H1 (cell line): ENCODE data around the gene ADGB. TPM values are rescaled to one million over a fixed set of nuclear protein-coding genes. Genes with fewer than 3 reads are reported as not detected.

ENCODE experiments used
- CTCF ChIA-PET: fragments of 300-600 bp; sonication (Branson Sonifier 250); formaldehyde crosslinking; loops from one replicate; lab custom pipeline; 2021; ENCODE audit not compliant: partially characterized antibody; lab: Charles Lee
- POLR2A ChIA-PET: fragments of 300-600 bp; sonication (Branson Sonifier 250); formaldehyde crosslinking; loops from one replicate; lab custom pipeline; 2021; ENCODE audit warnings: inconsistent platforms; ENCODE audit not compliant: partially characterized antibody; lab: Charles Lee
- DNase-seq, 2 experiments: peaks; one replicate each; pipeline versions ENCODE4 v3.0.0 to v3.0.0-alpha.2; 2010 to 2022; ENCODE audit warnings: low spot score in 2 of 2, low read depth in 1 of 2, mixed read lengths in 1 of 2
- FAIRE-seq: peaks from 2 replicates; lab custom pipeline; 2011; peaks lifted over from hg19 to GRCh38; lab: Jason Lieb, UNC
- H2AFZ ChIP-seq: 2 replicates; pipeline ENCODE4 v1.8.1; 2012; ENCODE audit warnings: low read length, inconsistent platforms
- H2AK5ac ChIP-seq: 2 replicates; pipeline ENCODE4 v1.6.1; 2013; ENCODE audit warnings: low read depth, low read length
- H2BK120ac ChIP-seq: replicated peaks from 2 replicates; pipeline ENCODE3; 2013; ENCODE audit warnings: low read depth, low read length, inconsistent platforms
- H2BK12ac ChIP-seq: 2 replicates; pipeline ENCODE4 v1.6.1; 2013; ENCODE audit warnings: low read depth, low read length
- H2BK15ac ChIP-seq: 2 replicates; pipeline ENCODE4 v1.6.1; 2013; ENCODE audit warnings: low read length
- H2BK20ac ChIP-seq: 2 replicates; pipeline ENCODE4 v1.6.1; 2013; ENCODE audit warnings: low read length
- H2BK5ac ChIP-seq: 2 replicates; pipeline ENCODE4 v1.6.1; 2013; ENCODE audit warnings: low read depth, low read length
- H3K14ac ChIP-seq: 2 replicates; pipeline ENCODE4 v1.6.1; 2013; ENCODE audit warnings: inconsistent platforms; ENCODE audit not compliant: insufficient read length
- H3K18ac ChIP-seq: 2 replicates; pipeline ENCODE4 v1.6.1; 2013; ENCODE audit warnings: low read length; ENCODE audit errors: extremely low read depth
- H3K23ac ChIP-seq: 2 replicates; pipeline ENCODE4 v1.6.1; 2013; ENCODE audit warnings: inconsistent platforms; ENCODE audit not compliant: insufficient read length
- H3K23me2 ChIP-seq: 2 replicates; pipeline ENCODE4 v1.6.1; 2013; ENCODE audit warnings: low read depth, low read length
- H3K27ac ChIP-seq: 2 replicates; pipeline ENCODE4 v1.6.1; 2011; ENCODE audit warnings: low read depth, low read length, inconsistent platforms
- H3K27me3 ChIP-seq, 4 experiments: replicated peaks in 1 of 4; 1 replicate in 1 of 4; 2 replicates in 3 of 4; pipeline versions ENCODE4 v1.6.1 to v1.8.1; 2011 to 2013; ENCODE audit warnings: low read length in 3 of 4, mild to moderate bottlenecking in 3 of 4, inconsistent platforms in 2 of 4, mixed read lengths in 2 of 4, moderate library complexity in 1 of 4; ENCODE audit not compliant: control insufficient read depth in 3 of 4, insufficient read depth in 3 of 4; ENCODE audit errors: extremely low read depth in 1 of 4
- H3K36me3 ChIP-seq, 4 experiments: 2 replicates each; pipeline versions ENCODE4 v1.6.1 to v1.8.1; 2011 to 2013; ENCODE audit warnings: mild to moderate bottlenecking in 4 of 4, low read length in 3 of 4, moderate library complexity in 2 of 4, control low read depth in 1 of 4, inconsistent platforms in 1 of 4; ENCODE audit not compliant: insufficient read depth in 4 of 4, control insufficient read depth in 2 of 4
- H3K4ac ChIP-seq: replicated peaks from 2 replicates; pipeline ENCODE3; 2013; ENCODE audit warnings: low read length, low read depth, mixed read lengths, inconsistent platforms; ENCODE audit not compliant: insufficient read length
- H3K4me1 ChIP-seq, 4 experiments: replicated peaks in 1 of 4; 1 replicate in 1 of 4; 2 replicates in 3 of 4; pipeline versions ENCODE4 v1.6.1 to v1.8.1; 2011 to 2013; ENCODE audit warnings: low read length in 3 of 4, inconsistent platforms in 2 of 4, mixed read lengths in 1 of 4; ENCODE audit not compliant: insufficient read depth in 4 of 4, control insufficient read depth in 3 of 4
- H3K4me2 ChIP-seq, 2 experiments: 2 replicates each; pipeline versions ENCODE4 v1.6.1 to v1.8.1; 2011 to 2013; ENCODE audit warnings: low read depth in 2 of 2, low read length in 2 of 2, control low read depth in 1 of 2, inconsistent platforms in 1 of 2, mild to moderate bottlenecking in 1 of 2; ENCODE audit not compliant: insufficient read depth in 1 of 2
- H3K4me3 ChIP-seq, 4 experiments: fragments of 200-600, 300-600 bp in 1 of 4; sonication (generic), shearing (Covaris generic), sonication (Bioruptor Twin) in 1 of 4; 2 replicates each; pipeline versions ENCODE4 v1.5.1 to v1.8.1; 2011 to 2016; ENCODE audit warnings: low read length in 4 of 4, low read depth in 3 of 4, control low read depth in 2 of 4, inconsistent platforms in 2 of 4, mild to moderate bottlenecking in 2 of 4, mixed read lengths in 1 of 4, moderate library complexity in 1 of 4; ENCODE audit not compliant: insufficient read depth in 2 of 4; ENCODE audit errors: extremely low read depth in 1 of 4
- H3K56ac ChIP-seq: replicated peaks from 2 replicates; pipeline ENCODE3; 2013; ENCODE audit warnings: low read depth, mild to moderate bottlenecking, mixed read lengths, low read length, inconsistent platforms; ENCODE audit not compliant: insufficient read length
- H3K79me1 ChIP-seq: 2 replicates; pipeline ENCODE4 v1.6.1; 2013; ENCODE audit warnings: low read depth, low read length, control low read depth
- H3K79me2 ChIP-seq, 2 experiments: 2 replicates each; pipeline versions ENCODE4 v1.6.1 to v1.8.1; 2012 to 2013; ENCODE audit warnings: low read length in 2 of 2, mild to moderate bottlenecking in 2 of 2, inconsistent platforms in 1 of 2; ENCODE audit not compliant: insufficient read depth in 2 of 2, control insufficient read depth in 1 of 2
- H3K9ac ChIP-seq, 4 experiments: replicated peaks in 1 of 4; 1 replicate in 1 of 4; 2 replicates in 3 of 4; pipeline versions ENCODE4 v1.6.1 to v1.8.1; 2011 to 2013; ENCODE audit warnings: low read depth in 3 of 4, low read length in 3 of 4, control low read depth in 2 of 4, mild to moderate bottlenecking in 2 of 4, moderate library complexity in 2 of 4, inconsistent platforms in 1 of 4; ENCODE audit errors: extremely low read depth in 1 of 4
- H3K9me3 ChIP-seq, 2 experiments: 2 replicates each; pipeline versions ENCODE4 v1.6.1 to v1.8.1; 2012 to 2013; ENCODE audit warnings: mild to moderate bottlenecking in 2 of 2, moderate library complexity in 2 of 2, control low read depth in 1 of 2, inconsistent platforms in 1 of 2, low read depth in 1 of 2, low read length in 1 of 2, mixed read lengths in 1 of 2; ENCODE audit not compliant: insufficient read depth in 2 of 2
- H4K20me1 ChIP-seq, 2 experiments: replicated peaks in 1 of 2; 2 replicates each; pipeline versions ENCODE3 to v1.8.1; 2011 to 2013; ENCODE audit warnings: inconsistent platforms in 2 of 2, low read length in 2 of 2, mild to moderate bottlenecking in 1 of 2; ENCODE audit not compliant: insufficient read depth in 2 of 2, control insufficient read depth in 1 of 2
- H4K5ac ChIP-seq: 2 replicates; pipeline ENCODE4 v1.6.1; 2013; ENCODE audit warnings: low read length, low read depth, mixed read lengths, inconsistent platforms; ENCODE audit not compliant: insufficient read length
- H4K8ac ChIP-seq: 2 replicates; pipeline ENCODE4 v1.8.0; 2013; ENCODE audit warnings: mild to moderate bottlenecking, moderate library complexity, low read length, inconsistent platforms; ENCODE audit not compliant: insufficient read depth; ENCODE audit errors: extremely low read depth
- H4K91ac ChIP-seq: replicated peaks from 2 replicates; pipeline ENCODE3; 2013; ENCODE audit warnings: low read length, mixed read lengths, inconsistent platforms; ENCODE audit not compliant: insufficient read length
- E2F6 ChIP-seq: IDR thresholded peaks from 2 replicates; pipeline ENCODE4 v1.6.1; 2012; ENCODE audit warnings: inconsistent platforms
- WGBS, 2 experiments: shearing (Covaris generic) in 1 of 2; methylation state at CpG; one replicate each; pipeline versions ENCODE4 v1.1.6 to v1.1.7; 2013 to 2015; ENCODE audit warnings: low lambda C conversion rate in 2 of 2, mixed read lengths in 2 of 2, inconsistent platforms in 1 of 2, low coverage in 1 of 2, missing lambda C conversion rate in 1 of 2; ENCODE audit not compliant: insufficient replicate concordance in 2 of 2, insufficient coverage in 1 of 2, insufficient read length in 1 of 2; ENCODE audit errors: extremely low coverage in 1 of 2, missing lambda C conversion rate in 1 of 2; 5-methylcytosine and 5-hydroxymethylcytosine counted together
- polyA plus RNA-seq, 7 experiments: library from polyadenylated mRNA; depleted of rRNA in 3 of 7; stranded (reverse) in 5 of 7; unstranded in 2 of 7; fragments of >200 nt in 5 of 7; fragments of 200-250 nt in 2 of 7; gene quantifications; 1 replicate in 5 of 7; 2 replicates in 1 of 7; 4 replicates in 1 of 7; pipeline versions ENCODE4 v1.2.1 to v1.2.3, GENCODE V29; 2011 to 2013; ENCODE audit warnings: missing spikeins in 2 of 7, mixed read lengths in 2 of 7
- total RNA-seq: library from RNA; stranded (reverse); fragmentation: NEBNext Ultra II Directional; extraction: Animal tissue kit (Norgen Biotek cat#: 25700); gene quantifications from 2 replicates; pipeline ENCODE4 v1.2.1, GENCODE V29; 2021

The ADGB gene
- total and polyA plus RNA-seq, 2 of the 8 experiments (the other 6 are each of a cell fraction or from before 2014, with no cell fraction given) = not detected

DNA sequence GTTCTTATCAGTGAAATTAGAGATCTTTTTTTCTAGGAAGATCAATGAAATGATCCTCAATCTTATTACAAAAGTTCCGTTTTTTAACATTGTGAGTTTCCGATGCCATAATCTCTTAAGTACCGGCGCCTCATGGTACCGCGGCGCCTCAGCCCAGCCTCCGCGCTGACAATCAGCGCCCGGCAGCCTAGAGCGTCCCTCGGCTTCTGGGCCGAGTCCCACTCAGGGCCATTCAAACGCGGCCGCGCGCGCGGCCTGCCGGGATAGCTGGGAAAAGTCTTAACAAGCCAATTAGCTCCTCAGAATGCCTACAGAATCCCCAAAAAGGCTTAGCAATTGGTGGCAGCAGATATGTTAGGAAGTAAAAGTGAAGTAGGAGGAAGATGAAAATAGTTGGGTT, 204.8 kb downstream of the ADGB start:
- H3K18ac ChIP-seq = no peak overlapping the region
- H4K91ac ChIP-seq = no peak overlapping the region
- H3K27ac ChIP-seq = no peak overlapping the region
- peaks cover 0 to 2% (median 0%) of the 10 kb centered on the region in 4 experiments; a peak in 1 of 7 replicates for H3K4me1 ChIP-seq
- H3K79me1 ChIP-seq = no peaks in the 10 kb centered on the region
- no peak overlapping the region for H3K4me3 ChIP-seq
- H2AFZ ChIP-seq = no peak overlapping the region
- no peak overlapping the region for H2AK5ac ChIP-seq
- 99% methylated on average over 22 of the region's 22 CpGs; no CpG with 5 or more reads in 1 of the 2 experiments for WGBS, 2 experiments
- no peaks in the 10 kb centered on the region for H3K79me2 ChIP-seq
- CTCF ChIA-PET = no interaction called here
- H2BK120ac ChIP-seq = no peak overlapping the region
- H3K23ac ChIP-seq = no peak overlapping the region
- H4K20me1 ChIP-seq = no peaks in the 10 kb centered on the region
- no peaks in the 10 kb centered on the region for H3K23me2 ChIP-seq
- no peak overlapping the region for H4K5ac ChIP-seq
- H4K8ac ChIP-seq = no peak overlapping the region
- H3K4ac ChIP-seq = no peak overlapping the region
- H3K9ac ChIP-seq = no peak overlapping the region
- FAIRE-seq = no peak
- H2BK20ac ChIP-seq = no peak overlapping the region
- no peak overlapping the region for H3K4me2 ChIP-seq
- H3K36me3 ChIP-seq = no peaks in the 10 kb centered on the region; a peak in 1 of 8 replicates
- no peaks in the 10 kb centered on the region for H3K27me3 ChIP-seq
- DNase-seq = no peak
- H3K14ac ChIP-seq = no peak overlapping the region
- no peak for TF ChIP-seq E2F6
- H2BK12ac ChIP-seq = no peak overlapping the region
- POLR2A ChIA-PET = no interaction called here
- no peak overlapping the region for H2BK15ac ChIP-seq
- H3K9me3 ChIP-seq = no peaks in the 10 kb centered on the region
- no peak overlapping the region for H2BK5ac ChIP-seq
- no peak overlapping the region for H3K56ac ChIP-seq
